WTC11 (cell line): Measurements from ENCODE around the gene HSPG2. TPM values are rescaled to one million over a fixed set of nuclear protein-coding genes. Genes with fewer than 3 reads are reported as not detected.

Source experiments
- ATAC-seq: fragments of 200-7000 bp; cut with Tn5 transposase; 2 replicates; pipeline ENCODE4 v1.10.0; 2021; ENCODE audit warnings: mild to moderate bottlenecking, moderate library complexity
- CTCF ChIA-PET: fragments of 300-600 bp; sonication (Branson Sonifier 250); formaldehyde crosslinking; loops from one replicate; lab custom pipeline; 2021; ENCODE audit warnings: antibody characterized with exemption; lab: Charles Lee
- POLR2A ChIA-PET: fragments of 350-600 bp; sonication (Branson Sonifier 250); formaldehyde crosslinking; loops from one replicate; lab custom pipeline; 2021; ENCODE audit warnings: antibody characterized with exemption; lab: Charles Lee
- DNase-seq: peaks from one replicate; pipeline ENCODE4 v3.0.0; 2021; ENCODE audit warnings: low spot score
- H3K27ac Mint-ChIP-seq: 2 replicates; pipeline ENCODE4 v1.8.0; 2021; ENCODE audit warnings: mixed read lengths
- H3K27me3 Mint-ChIP-seq: 2 replicates; pipeline ENCODE4 v1.8.0; 2021; ENCODE audit warnings: low read depth, mild to moderate bottlenecking, moderate library complexity, mixed read lengths
- H3K36me3 Mint-ChIP-seq: 2 replicates; pipeline ENCODE4 v1.8.0; 2021; ENCODE audit warnings: mixed read lengths
- H3K4me1 Mint-ChIP-seq: 2 replicates; pipeline ENCODE4 v1.8.0; 2022; ENCODE audit warnings: mixed read lengths
- H3K4me3 Mint-ChIP-seq: 2 replicates; pipeline ENCODE4 v1.8.0; 2021; ENCODE audit warnings: mild to moderate bottlenecking, moderate library complexity, mixed read lengths
- H3K9me3 Mint-ChIP-seq: 2 replicates; pipeline ENCODE4 v1.8.0; 2021; ENCODE audit warnings: mixed read lengths
- ATF2 ChIP-seq: sonication (generic); formaldehyde crosslinking; IDR thresholded peaks from 2 replicates; pipeline ENCODE4 v1.8.1; 2022; ENCODE audit warnings: low read depth, missing genetic modification reagents, borderline replicate concordance
- ATF3 ChIP-seq: sonication (generic); formaldehyde crosslinking; conservative IDR thresholded peaks from 2 replicates; pipeline ENCODE4 v1.8.1; 2022; ENCODE audit warnings: mild to moderate bottlenecking, missing genetic modification reagents
- CDX4 ChIP-seq: fragments of 250-450 bp; sonication (Bioruptor Pico); IDR thresholded peaks from 2 replicates; pipeline ENCODE4 v1.9.0; 2021; ENCODE audit warnings: moderate library complexity, mild to moderate bottlenecking, inconsistent platforms, borderline replicate concordance
- ELF4 ChIP-seq: sonication (generic); formaldehyde crosslinking; IDR thresholded peaks from 2 replicates; pipeline ENCODE4 v1.8.1; 2022; ENCODE audit warnings: low read depth, mild to moderate bottlenecking, moderate library complexity, missing genetic modification reagents
- MAX ChIP-seq: sonication (generic); formaldehyde crosslinking; IDR thresholded peaks from 2 replicates; pipeline ENCODE4 v1.8.0; 2022; ENCODE audit warnings: mild to moderate bottlenecking, missing genetic modification reagents
- OVOL2 ChIP-seq: fragments of 250-450 bp; sonication (Bioruptor Pico); IDR thresholded peaks from 2 replicates; pipeline ENCODE4 v1.9.0; 2021; ENCODE audit warnings: mild to moderate bottlenecking, borderline replicate concordance
- PREB ChIP-seq: sonication (generic); formaldehyde crosslinking; IDR thresholded peaks from 2 replicates; pipeline ENCODE4 v1.8.1; 2022; ENCODE audit warnings: mild to moderate bottlenecking, missing genetic modification reagents, moderate library complexity, borderline replicate concordance
- PRRX2 ChIP-seq: fragments of 250-450 bp; sonication (Bioruptor Pico); IDR thresholded peaks from 2 replicates; pipeline ENCODE4 v1.8.0; 2021; ENCODE audit warnings: mild to moderate bottlenecking
- RORB ChIP-seq: fragments of 250-450 bp; sonication (Bioruptor Pico); IDR thresholded peaks from 2 replicates; pipeline ENCODE4 v1.9.0; 2021; ENCODE audit warnings: mild to moderate bottlenecking
- SMAD4 ChIP-seq: sonication (generic); formaldehyde crosslinking; IDR thresholded peaks from 2 replicates; pipeline ENCODE4 v1.8.0; 2022; ENCODE audit warnings: mild to moderate bottlenecking, missing genetic modification reagents
- TEAD4 ChIP-seq: sonication (generic); formaldehyde crosslinking; IDR thresholded peaks from 2 replicates; pipeline ENCODE4 v1.8.0; 2022; ENCODE audit warnings: mild to moderate bottlenecking, missing genetic modification reagents
- ZBTB21 ChIP-seq: sonication (generic); formaldehyde crosslinking; IDR thresholded peaks from 2 replicates; pipeline ENCODE4 v1.8.1; 2023; ENCODE audit warnings: mild to moderate bottlenecking, missing genetic modification reagents, borderline replicate concordance
- ZNF138 ChIP-seq: sonication (generic); formaldehyde crosslinking; conservative IDR thresholded peaks from 2 replicates; pipeline ENCODE4 v1.8.1; 2022; ENCODE audit warnings: mild to moderate bottlenecking, moderate library complexity, missing genetic modification reagents
- ZNF396 ChIP-seq: fragments of 250-450 bp; sonication (Bioruptor Pico); IDR thresholded peaks from 2 replicates; pipeline ENCODE4 v1.8.0; 2021; ENCODE audit warnings: mild to moderate bottlenecking, moderate library complexity, borderline replicate concordance
- total RNA-seq: library from RNA; stranded (reverse); gene quantifications from 3 replicates; pipeline ENCODE4 v1.2.3, GENCODE V29; 2021

Gene HSPG2
- total RNA-seq, 1 experiment from 2014 or later = 120 TPM

- Mint-ChIP-seq H3K27me3 (no peaks in the 10 kb centered on the region), H3K9me3 (no peaks in the 10 kb centered on the region), H3K36me3 (peaks cover 45% of the 10 kb centered on the region), H3K4me1 (peaks cover 14% of the 10 kb centered on the region), H3K27ac (no peak overlapping the region), H3K4me3 (no peak overlapping the region)
- POLR2A ChIA-PET = no interaction called here
- DNase-seq = no peak
- no peak for ATAC-seq
- TF ChIP-seq SMAD4 (CRISPR knock-in tag) (no peak), ELF4 (CRISPR knock-in tag) (no peak), RORB (CRISPR knock-in tag) (no peak), ATF2 (no peak), OVOL2 (CRISPR knock-in tag) (no peak), MAX (CRISPR knock-in tag) (no peak), ATF3 (CRISPR knock-in tag) (no peak), PRRX2 (CRISPR knock-in tag) (no peak), TEAD4 (no peak)
- TF ChIP-seq, all 79 proteins: peak for 0
- CTCF ChIA-PET = interaction anchor here (0.7 kb wide), 1 partner anchor 20 kb away, joined by 3 read pairs; no protein-coding TSS in a partner anchor
Observed at GRCh38 chr1:21861602-21862429, 75.3 kb downstream of the HSPG2 start.

- Mint-ChIP-seq H3K4me1 (peaks cover 6% of the 10 kb centered on the region), H3K9me3 (no peaks in the 10 kb centered on the region), H3K4me3 (no peak overlapping the region), H3K27me3 (no peaks in the 10 kb centered on the region), H3K27ac (no peak overlapping the region; the same call in 1 of the 2 replicates), H3K36me3 (peaks cover 51% of the 10 kb centered on the region)
- ChIA-PET POLR2A (no interaction called here), CTCF (no interaction called here)
- no peak for DNase-seq
- no peak for TF ChIP-seq ATF2
- TF ChIP-seq ZNF138 (CRISPR knock-in tag) = no peak
- TF ChIP-seq ZBTB21 (CRISPR knock-in tag) = no peak
- TF ChIP-seq CDX4 (CRISPR knock-in tag) = no peak
- no peak for TF ChIP-seq PREB
- no peak for ATAC-seq
Observed at GRCh38 chr1:21860971-21861370, 76.1 kb downstream of the HSPG2 start.

- Mint-ChIP-seq H3K36me3 (peaks cover 55% of the 10 kb centered on the region), H3K4me3 (no peak overlapping the region), H3K27me3 (no peaks in the 10 kb centered on the region), H3K4me1 (no peaks in the 10 kb centered on the region), H3K27ac (no peak overlapping the region), H3K9me3 (no peaks in the 10 kb centered on the region)
- ATAC-seq (no peak), DNase-seq (no peak)
- no peak for TF ChIP-seq ZNF396 (CRISPR knock-in tag)
- POLR2A ChIA-PET = no interaction called here
- CTCF ChIA-PET = no interaction called here
Observed at GRCh38 chr1:21859669-21860179, 77.4 kb downstream of the HSPG2 start.
